22Rv1 (cell line): Measurements from ENCODE around the gene TRPM3.

Experiments used
- CTCF ChIP-seq: fragments of 450-650 bp; IDR thresholded peaks from 2 replicates; pipeline ENCODE4 v1.5.1; 2017; ENCODE audit warnings: mild to moderate bottlenecking
- ZFX ChIP-seq: fragments of 450-650 bp; IDR thresholded peaks from 2 replicates; pipeline ENCODE4 v1.6.1; 2017; ENCODE audit warnings: antibody characterized with exemption, borderline replicate concordance

- TF ChIP-seq CTCF (no peak), ZFX (no peak)
These were observed 329.5 kb downstream of the TRPM3 start for GRCh38 chr9:70791936-70792335.
